ENCODE results near the gene OXLD1.

DNA sequence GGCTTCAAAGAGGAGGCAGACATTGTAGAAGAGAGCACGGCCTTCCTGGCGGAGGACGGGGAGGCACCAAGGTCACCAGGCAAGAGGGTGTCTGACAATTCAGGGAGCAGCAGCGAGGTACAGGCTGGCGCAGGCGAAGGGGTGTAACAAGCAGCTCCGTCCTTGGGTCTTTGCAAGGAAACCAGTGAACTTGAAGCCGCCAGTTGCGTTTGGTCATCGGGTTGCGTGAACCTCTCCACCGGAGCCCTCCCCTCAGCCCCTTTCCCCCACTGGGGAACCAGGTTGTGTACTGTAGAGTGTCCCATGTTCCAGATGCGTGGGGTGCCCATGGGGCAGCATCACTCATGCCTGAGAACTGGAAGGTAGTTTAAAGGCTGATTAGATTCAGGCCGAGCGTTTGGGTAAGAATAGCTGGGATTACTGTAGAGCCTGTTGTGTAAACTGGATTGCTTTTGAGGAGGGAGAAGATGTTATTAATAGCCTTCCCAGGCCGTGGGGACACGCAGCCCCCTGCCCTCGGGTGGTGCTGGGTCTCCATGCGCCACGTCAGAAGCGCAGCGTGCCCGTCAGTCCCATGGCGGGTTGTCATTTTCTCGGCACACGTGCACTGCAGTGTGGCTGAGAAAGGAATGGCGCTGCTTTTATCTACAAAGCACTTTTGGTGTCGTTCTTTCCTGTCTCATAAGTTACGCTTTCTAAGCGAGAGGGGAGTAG is 39.3 kb upstream of the OXLD1 start:
- TF ChIP-seq, protein P1, sequence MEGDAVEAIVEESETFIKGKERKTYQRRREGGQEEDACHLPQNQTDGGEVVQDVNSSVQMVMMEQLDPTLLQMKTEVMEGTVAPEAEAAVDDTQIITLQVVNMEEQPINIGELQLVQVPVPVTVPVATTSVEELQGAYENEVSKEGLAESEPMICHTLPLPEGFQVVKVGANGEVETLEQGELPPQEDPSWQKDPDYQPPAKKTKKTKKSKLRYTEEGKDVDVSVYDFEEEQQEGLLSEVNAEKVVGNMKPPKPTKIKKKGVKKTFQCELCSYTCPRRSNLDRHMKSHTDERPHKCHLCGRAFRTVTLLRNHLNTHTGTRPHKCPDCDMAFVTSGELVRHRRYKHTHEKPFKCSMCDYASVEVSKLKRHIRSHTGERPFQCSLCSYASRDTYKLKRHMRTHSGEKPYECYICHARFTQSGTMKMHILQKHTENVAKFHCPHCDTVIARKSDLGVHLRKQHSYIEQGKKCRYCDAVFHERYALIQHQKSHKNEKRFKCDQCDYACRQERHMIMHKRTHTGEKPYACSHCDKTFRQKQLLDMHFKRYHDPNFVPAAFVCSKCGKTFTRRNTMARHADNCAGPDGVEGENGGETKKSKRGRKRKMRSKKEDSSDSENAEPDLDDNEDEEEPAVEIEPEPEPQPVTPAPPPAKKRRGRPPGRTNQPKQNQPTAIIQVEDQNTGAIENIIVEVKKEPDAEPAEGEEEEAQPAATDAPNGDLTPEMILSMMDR (conservative IDR thresholded peaks at IDR 0.05; ENCODE audit: low read depth, low read length), result no peak
- no peak for TF ChIP-seq EZH2 (IDR thresholded peaks at IDR 0.05; ENCODE audit: borderline replicate concordance, low read depth, low read length, poor library complexity, severe bottlenecking)

Data from A673 (cell line).